Activated T-helper 1 cell treated with anti-CD3 and anti-CD28 coated beads, Interleukin-2, amount 50 U/mL, for 16 hours (primary cell): ENCODE measurements around the gene SLC45A3.
"Not testable (repeated sequence)": the region's sequence is repeated elsewhere in the genome, so short reads cannot be mapped to it uniquely, and the experiment has no call there.

Experiments used
- DNase-seq, 2 donors: peaks; one replicate each; pipeline ENCODE4 v3.0.0-alpha.2; 2020; ENCODE audit warnings: low read depth in 1 of 2, low spot score in 1 of 2

Gene SLC45A3, protein sequence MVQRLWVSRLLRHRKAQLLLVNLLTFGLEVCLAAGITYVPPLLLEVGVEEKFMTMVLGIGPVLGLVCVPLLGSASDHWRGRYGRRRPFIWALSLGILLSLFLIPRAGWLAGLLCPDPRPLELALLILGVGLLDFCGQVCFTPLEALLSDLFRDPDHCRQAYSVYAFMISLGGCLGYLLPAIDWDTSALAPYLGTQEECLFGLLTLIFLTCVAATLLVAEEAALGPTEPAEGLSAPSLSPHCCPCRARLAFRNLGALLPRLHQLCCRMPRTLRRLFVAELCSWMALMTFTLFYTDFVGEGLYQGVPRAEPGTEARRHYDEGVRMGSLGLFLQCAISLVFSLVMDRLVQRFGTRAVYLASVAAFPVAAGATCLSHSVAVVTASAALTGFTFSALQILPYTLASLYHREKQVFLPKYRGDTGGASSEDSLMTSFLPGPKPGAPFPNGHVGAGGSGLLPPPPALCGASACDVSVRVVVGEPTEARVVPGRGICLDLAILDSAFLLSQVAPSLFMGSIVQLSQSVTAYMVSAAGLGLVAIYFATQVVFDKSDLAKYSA

DNA sequence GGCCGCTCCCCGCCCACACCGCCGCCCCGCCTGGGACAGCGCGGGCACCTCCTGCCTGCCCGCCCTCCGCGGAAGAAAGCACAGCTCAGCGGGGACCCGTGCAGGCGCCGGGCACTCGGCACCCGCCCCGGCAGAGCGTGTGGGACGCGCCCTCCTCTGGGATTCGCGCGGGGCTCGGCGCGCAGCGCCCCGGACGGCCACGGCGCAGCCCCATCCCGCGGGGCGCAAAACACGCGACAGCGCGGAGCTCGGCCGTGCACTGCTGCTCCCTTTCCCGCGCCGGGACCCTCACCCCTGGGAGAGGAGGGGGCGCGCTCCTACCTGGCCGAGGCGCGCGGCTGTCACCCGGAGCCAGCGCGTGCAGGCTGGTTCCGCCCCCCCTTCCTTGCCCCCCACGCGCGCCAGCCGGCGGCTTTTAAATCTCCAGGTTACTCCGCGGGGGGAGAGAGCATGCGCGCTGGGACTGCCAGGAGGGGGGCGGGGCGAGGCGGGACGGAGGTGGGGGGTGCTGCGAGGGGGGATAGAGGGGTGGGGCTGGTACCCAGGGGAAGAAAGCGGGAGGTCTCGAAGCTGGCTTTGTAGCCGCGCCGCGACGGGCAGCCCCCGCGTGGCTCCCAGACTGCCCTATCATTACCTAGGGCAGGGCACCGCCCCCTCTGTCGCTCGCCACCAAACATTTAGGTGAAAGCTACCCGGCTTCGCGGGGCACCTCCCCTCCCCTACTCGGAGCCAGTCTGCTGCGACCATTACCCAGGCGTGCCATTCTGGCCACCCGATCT, at the start of gene SLC45A3:
SLC45A3 (minus strand) TSS at position 437 of the 779 bp plus-strand sequence. CDS start 15,853 bp downstream, outside the sequence.
- DNase-seq, result peak in 1 of 2 donors; percentile 8

DNA sequence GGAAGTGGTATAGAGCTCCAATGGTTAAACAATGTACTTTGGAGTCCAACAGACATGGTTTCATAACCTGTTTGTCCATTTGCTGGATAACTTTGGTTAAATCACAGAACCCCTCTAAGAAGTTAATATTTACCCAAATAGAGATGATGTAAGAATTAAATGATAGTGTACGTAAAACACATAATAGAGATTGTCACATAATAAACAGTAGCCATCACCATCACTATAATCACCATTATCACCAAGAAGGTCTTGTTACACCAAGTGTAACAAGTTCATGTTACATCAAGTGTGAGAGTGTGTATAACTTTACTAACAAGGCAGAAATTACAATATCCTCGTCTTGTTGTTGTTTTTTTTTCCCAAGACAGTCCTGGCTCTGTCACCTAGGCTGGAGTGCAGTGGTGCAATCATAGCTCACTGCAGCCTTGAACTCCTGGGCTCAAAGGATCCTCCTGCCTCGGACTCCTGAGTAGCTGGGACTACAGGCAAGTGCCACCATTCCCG, 46.4 kb upstream of the SLC45A3 start:
- DNase-seq, result no peak

DNA sequence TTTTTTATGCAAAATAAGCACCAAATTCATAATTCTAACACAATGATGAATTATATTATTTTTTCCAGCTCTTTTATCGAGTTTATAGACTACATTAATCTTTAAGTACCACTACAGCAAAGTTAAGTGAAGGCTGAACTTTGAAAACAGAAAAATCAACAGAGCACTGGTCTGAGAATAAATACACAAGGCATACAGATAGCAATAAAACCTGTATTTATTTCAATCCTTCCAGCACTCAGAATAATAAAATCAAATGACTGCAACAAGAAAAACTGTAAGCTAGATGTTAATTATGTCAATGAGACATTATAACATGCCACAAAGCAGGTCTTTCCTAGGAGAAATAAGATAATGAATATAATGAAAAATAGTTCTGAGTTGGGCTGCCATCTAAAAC, 45.2 kb upstream of the SLC45A3 start:
- DNase-seq, result no peak

DNA sequence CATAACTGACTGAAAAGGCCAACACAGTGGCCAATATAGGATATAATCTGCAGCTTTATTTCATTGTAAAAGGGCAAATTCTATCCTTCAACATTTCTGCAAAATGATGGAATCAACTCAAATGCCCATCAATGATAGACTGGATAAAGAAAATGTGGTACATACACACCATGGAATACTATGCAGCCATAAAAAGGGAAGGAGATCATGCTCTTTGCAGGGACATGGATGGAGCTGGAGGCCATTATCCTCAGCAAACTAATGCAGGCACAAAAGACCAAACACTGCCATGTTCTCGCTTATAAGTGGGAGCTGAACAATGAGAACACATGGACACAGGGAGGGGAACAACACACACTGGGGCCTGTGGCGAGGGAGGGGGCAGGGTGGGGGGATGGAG, 40.4 kb upstream of the SLC45A3 start:
- DNase-seq, result not testable (repeated sequence)

DNA sequence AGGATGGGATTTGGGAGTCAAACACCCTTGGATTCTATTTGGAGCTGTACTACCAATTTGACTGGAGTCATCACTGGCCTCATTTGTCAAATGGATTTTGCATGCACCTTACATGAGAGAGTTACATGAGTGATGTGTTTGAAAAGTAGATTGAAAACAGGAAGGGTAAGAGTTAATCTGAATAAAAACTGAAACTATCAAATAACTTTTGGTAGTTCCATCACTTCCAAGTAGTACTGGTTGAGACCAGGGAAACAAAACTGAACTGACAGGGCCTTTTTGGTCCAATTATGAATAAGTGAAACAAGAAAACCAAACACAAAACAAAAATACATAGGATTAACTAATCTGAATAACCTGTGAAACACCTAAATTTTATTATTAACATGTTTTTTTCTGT, 39.5 kb upstream of the SLC45A3 start:
- no peak for DNase-seq

DNA sequence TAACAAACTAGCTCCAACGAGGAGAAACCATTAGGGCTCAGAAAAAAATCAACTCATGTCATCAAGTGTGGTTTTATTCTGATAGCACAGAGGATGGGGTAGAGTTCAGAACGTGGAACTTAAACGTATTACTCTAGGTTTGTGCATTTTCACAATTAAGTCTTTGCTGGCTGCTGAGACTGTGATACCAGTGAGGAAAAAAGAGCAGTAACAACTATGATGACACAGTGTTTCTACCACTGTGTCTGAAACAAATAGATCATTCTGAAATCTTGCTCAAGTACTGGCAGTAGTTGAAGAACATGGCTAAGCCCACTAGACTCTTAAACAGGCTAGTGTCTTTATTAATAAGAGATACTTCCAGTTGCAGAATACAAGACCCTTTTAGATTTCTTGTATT, 38.7 kb upstream of the SLC45A3 start:
- no peak for DNase-seq

DNA sequence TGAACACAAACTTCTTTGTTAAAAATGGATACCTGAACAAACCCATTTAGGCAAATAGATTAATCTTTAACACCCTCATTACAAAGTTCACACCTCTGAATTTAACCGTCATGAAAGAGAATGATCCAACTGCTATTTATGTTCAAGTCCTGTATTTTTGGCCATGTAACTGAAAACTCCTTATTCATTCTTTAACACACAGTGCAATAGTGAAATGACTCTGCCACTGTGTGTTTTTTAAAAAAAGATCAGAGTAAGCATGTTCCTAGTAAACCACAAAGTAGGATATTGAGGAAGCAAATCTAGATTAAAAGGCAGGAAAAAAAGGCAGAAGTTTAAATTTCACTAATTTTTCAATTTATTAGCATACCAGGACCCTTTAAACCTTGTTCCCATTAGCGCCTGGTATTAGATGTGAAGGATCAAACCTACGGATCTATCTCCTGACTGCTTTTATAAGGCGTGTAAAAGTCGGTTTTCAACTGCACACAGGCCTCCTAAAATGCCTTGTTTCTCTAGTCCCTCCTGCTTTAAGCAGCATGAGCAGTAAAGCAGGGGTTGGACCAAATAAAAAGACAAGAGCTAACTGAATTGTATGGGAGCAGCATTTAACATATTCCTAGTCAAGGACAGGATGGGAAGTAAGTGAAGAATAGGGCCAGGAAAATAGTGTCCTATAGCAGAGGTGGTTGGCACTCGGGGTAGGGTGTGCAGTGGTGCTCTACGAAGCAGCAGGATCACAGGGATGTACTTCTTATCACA, 36.2 kb upstream of the SLC45A3 start:
- DNase-seq, result no peak

DNA sequence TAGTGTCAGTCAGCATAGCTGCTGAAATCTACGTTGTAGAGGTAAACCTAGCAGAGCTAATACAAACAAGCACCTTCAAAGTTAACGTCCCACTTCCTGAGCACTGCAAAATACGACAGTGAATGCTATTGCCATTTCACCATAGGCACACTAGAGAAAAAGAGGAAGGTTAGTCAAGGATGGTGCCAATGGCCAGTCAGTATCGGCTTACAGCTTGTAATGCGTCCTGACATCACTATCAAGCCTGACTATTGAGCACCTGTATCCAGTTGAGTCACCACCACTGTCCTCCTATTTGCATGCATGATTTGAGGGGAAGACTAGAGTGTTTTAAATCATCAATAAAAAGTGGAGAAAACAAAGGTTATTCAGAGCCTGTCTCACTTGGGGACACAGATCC, 35.3 kb upstream of the SLC45A3 start:
- DNase-seq, result no peak

DNA sequence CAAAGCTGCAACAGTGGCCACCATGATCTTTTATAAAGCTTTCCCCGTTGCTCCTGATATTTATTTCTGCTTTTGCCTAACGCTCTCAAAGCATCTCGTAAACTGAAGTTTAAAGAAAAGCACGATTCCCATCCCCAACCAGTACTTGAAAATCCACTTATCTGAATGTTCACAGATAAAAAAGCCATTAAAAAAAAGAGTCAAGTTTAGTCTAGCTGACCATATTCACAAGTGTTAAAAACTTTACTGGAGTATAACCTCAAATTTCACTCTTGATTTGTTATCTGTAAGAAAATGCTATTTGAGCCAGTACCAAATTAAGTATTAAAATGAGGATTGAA, 34.6 kb upstream of the SLC45A3 start:
- DNase-seq, result no peak

DNA sequence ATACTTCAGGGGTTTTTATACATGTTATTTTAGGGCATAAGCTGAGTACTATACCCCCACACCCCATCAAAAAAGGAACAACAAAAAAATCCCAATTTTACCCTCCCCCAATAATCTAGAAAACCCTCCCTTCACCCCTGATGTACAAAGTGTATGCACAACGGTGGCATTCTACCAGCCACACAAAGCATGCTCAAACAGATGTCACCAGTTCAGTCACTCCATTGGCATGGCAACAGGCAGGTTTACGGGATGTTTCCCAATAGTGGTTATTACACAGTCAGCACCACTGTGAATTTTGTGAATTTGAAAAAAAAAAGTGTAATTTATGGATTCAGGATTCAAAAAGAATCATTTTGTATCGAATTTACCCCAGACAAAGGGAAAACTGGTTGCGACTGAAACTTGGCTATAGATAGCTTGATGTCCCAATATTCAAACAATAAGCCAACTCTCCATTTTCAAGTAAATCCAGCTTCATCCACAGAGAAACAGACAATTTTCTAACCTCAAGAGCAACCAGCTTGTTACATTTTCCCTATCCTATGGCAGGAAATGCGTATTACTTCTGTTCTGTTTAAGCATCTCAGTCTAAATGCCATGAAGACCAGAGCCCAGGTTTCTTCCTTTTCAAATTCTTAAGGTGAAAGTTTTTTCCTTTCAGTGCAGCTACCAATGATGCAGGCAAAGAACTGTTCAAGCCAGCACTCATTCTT, 34.0 kb upstream of the SLC45A3 start:
- DNase-seq, result no peak

DNA sequence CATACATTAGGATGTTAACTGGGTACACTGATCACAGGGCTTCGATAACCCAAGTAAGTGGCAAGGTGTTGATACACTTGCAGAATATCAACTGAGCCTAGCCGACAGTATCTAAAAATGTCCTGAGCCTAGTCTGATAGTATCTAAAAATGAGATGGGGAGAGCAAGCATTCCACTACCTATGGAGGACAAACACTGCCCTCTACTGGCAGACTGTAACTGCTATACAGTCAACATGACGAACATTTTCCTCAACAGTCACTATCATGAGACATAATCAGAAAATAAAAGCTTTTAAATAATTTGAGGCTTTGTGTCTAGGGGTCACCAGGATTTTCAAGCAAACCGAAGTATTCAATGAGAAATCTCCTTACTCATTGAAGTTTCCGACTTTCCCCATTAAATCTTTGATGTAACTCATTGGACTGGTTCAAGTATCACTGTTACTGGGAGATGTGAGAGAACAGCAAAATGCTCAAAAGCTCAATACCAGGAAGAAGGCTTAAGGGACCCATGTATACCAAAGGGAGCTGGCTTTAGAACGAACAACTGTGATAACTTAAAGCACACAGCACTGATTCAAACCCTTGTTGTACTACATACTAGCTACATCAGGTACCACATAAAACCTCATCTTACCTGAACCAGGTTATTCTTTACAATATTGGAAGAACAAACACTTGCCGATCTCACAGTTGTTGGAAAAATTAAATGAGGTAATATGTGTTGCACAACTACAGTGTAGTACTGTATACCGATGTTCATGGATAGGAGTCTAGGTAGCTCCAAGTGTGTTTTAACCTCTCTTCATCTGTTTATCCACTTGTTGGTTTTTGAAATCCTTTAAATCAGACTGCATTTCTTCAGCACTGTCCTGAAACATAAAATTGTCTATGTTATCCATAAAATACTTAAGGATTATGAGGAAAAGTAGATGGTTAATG, 31.1 kb upstream of the SLC45A3 start:
- DNase-seq, result peak in 1 of 2 donors; percentile 28

DNA sequence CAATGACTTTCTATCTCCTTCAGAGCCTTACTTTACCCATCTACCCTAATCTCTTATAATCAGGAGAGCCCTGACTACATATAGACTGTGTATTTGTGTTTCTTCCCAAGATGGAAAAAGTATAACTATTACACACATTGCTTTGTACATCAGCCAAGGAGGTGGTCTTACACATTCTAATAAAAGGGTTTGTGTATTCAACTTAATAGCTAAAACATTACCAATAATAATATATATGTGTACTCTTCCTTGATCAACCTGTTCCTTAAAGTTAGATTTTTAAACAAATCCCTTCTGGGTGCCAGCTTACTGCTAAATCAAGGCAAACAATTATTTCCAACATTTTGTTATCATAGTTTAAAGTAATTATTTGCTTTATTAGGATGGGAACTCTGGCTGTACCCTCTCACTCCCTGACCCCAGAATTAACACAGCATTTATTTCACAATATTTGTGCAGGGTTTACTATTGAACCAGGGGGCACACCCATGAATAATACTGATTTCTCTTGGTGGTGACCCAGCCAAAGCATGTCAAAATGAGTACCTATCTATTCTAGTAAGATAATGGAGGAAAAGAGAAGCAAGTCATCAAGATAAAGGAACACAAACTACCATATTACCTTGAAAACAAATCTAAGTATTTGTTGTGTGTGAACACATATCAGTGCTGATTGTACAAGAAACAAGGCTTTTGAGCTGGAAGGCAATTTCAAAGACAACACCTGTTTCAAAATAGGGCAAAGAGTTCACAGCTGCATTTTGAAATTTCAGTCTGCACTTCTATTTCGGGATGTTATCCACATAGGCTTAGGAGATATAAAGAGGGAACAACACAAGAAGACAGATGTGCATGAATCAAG, 30.1 kb upstream of the SLC45A3 start:
- no peak for DNase-seq

DNA sequence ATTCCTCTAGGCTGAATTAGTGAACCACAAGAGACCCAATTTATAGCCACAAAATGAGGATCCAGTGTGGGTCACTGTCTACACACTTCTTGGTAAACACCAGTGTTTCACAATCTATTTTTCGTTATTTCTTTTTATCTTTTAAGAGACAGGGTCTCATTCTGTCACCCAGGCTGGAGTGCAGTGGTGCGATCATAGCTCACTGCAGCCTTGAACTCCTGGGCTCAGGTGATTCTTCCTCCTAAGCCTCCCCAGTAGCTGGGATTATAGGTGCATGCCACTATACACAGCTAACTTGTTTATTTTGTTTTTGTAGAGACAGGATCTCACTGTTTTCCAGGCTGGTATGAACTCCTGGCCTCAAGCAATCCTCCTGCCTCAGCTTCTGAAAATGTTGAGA, 29.3 kb upstream of the SLC45A3 start:
- no peak for DNase-seq

DNA sequence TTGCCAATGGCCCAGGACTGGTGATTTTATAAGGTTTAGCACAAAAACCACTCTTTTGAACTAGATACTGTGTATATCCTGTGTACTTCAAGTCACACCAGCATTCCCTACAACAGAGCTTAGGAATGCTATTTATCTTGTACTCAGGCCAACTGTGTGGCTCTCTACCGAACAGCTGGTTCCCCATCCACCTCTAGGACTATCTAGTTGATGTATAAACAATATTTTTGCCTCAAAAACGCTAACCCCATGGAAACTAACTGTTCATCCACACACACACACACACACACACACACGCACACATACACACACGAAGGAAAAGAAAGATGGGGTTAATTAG, 28.7 kb upstream of the SLC45A3 start:
- no peak for DNase-seq

DNA sequence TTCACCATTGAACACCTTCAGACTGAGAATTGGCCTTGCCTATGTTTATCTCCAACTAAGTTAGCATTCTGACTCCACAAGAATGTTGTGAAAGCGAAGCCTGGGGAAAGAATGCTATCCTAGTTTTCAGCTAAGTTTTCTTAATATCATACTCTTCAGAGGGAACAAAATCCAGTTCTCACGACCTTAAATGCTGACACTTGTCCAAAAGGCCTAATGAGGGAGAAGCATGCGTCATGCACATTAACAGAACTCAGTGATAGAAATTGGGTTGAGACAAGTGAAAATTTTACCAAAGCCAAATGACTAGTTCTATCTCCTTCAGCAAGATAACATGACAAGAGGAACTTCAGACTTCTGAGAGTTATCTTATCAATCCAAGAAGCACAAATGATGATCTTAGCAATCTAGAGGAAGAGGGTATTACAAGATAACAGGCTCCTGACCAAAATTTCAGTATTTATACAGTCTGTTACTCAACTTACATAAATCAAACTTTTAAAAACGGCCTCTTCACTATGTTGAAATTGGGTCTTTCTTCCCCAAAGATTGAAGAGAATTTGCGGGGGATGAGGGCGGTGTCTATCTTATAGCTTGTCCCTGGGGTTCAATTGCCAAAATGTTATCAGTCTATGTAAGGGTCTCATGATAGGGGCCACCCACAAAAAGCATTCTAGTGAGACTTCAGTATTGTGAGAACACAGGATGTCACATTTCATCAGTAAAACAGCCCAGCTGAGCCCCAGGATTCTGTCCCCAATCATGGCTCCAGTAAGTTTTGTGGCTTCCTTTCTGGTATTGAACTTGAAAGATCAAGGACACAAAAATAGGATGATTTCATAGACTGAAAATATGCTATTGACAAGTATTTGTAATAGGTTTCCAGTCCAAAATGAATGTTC, 26.5 kb upstream of the SLC45A3 start:
- no peak for DNase-seq

DNA sequence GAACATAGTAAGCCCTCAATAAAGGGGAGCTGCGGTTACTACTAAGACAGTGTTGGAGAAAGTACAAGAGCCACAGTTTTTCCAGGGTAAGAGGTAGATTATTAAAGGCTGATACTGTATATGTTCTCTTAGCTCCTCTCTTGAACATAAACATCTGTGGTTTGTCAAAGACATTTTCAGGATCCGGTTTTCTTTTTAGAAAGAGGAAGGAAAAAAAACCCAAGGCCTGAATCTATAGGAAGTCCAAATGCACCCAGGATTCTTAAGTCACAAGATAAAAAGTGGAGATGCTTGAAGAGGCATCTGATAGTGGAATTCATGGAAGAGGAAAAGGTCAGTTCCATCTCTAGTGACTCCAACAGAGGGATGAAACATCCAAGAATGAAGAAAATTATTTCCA, 24.6 kb upstream of the SLC45A3 start:
- DNase-seq, result no peak

DNA sequence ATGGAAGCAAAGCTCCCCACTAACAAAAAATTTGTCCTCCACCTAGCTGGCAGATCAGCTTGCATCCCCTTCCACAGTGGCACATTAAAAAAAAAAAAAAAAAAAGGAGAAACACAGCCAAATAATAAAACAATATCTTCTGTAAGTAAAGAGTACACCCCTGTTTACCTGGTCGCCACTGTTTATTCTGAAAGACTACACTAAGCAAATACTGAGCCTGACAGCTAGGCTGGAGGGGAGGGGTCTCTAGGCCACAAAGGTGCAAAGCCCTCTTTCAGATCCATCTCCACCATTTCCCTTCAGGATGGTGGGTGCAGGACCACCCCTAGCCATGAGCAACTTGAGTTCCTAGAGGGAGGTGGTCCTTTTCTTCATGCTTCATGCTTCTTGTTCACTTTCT, 22.8 kb upstream of the SLC45A3 start:
- DNase-seq, result no peak

DNA sequence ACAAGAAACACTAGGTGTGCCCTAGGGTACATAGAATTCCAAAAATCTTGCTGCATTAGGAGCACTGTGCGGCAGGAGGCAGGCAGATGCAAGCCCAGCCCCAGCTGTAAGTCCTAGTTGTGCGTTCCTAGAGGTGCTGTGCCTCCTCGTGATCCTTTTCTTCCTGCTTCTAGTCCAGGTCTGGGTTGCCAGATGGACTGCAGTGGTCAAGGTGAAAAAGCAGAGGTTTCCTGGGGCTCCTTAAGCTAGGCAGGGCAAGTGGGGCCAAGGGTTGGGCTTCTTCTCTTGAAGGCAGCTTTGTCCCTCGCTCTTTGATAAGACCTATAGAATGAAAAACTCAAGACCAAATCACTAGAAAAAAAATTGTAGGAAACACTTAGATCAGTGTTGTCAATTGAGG, 21.6 kb upstream of the SLC45A3 start:
- no peak for DNase-seq
